ENCODE results near the gene RPS27A.
A peak's percentile ranks its signal among the peaks of the same experiment; 100 is the strongest.
"Not testable (repeated sequence)": the region's sequence is repeated elsewhere in the genome, so short reads cannot be mapped to it uniquely, and the experiment has no call there.

Gene RPS27A

GRCh38 chr2:55232084-55232862, at the start of gene RPS27A, which contains the start of gene CLHC1:
Gene RPS27A (plus strand): TSS chr2:55232688. CDS start chr2:55232825, 137 bp downstream.
Gene CLHC1 (minus strand): TSS chr2:55232293. CDS start chr2:55222411, 9,882 bp downstream.
- DNase-seq (ENCODE audit: low read depth), result peak; percentile 97
- no peak for TF ChIP-seq CTCF (conservative IDR thresholded peaks at IDR 0.05; ENCODE audit: control insufficient read depth, insufficient read depth, low read depth, low read length)
- peak within 1 kb of the TSS; percentile 98 for H3K4me3 ChIP-seq (ENCODE audit: control insufficient read depth, low read depth, low read length)

- not testable (repeated sequence) for DNase-seq (ENCODE audit: low read depth); H3K4me3 ChIP-seq (ENCODE audit: control insufficient read depth, low read depth, low read length)
Measured at GRCh38 chr2:55186837-55187236, 45.7 kb upstream of the RPS27A start.

- not testable (repeated sequence) for DNase-seq (ENCODE audit: low read depth); H3K4me3 ChIP-seq (ENCODE audit: control insufficient read depth, low read depth, low read length)
Measured at GRCh38 chr2:55191888-55192287, 40.6 kb upstream of the RPS27A start.

- TF ChIP-seq CTCF (conservative IDR thresholded peaks at IDR 0.05; ENCODE audit: control insufficient read depth, insufficient read depth, low read depth, low read length), result no peak
Measured at GRCh38 chr2:55196526-55196925, 36.0 kb upstream of the RPS27A start.

GRCh38 chr2:55200416-55200815, 32.1 kb upstream of the RPS27A start:
- no peak for TF ChIP-seq CTCF (conservative IDR thresholded peaks at IDR 0.05; ENCODE audit: control insufficient read depth, insufficient read depth, low read depth, low read length)
- H3K4me3 ChIP-seq (ENCODE audit: control insufficient read depth, low read depth, low read length), result no peak overlapping the region
- no peak for DNase-seq (ENCODE audit: low read depth)

More at GRCh38 chr2:55196526-55196925, 36.0 kb upstream of the RPS27A start:
- no peak for DNase-seq (ENCODE audit: low read depth)
- no peak overlapping the region for H3K4me3 ChIP-seq (ENCODE audit: control insufficient read depth, low read depth, low read length)

GRCh38 chr2:55204536-55204935, 28.0 kb upstream of the RPS27A start:
- TF ChIP-seq CTCF (conservative IDR thresholded peaks at IDR 0.05; ENCODE audit: control insufficient read depth, insufficient read depth, low read depth, low read length), result no peak
- DNase-seq (ENCODE audit: low read depth), result no peak
- H3K4me3 ChIP-seq (ENCODE audit: control insufficient read depth, low read depth, low read length), result no peak overlapping the region

GRCh38 chr2:55204950-55205349, 27.5 kb upstream of the RPS27A start:
- H3K4me3 ChIP-seq (ENCODE audit: control insufficient read depth, low read depth, low read length), result no peak overlapping the region
- no peak for TF ChIP-seq CTCF (conservative IDR thresholded peaks at IDR 0.05; ENCODE audit: control insufficient read depth, insufficient read depth, low read depth, low read length)
- no peak for DNase-seq (ENCODE audit: low read depth)

GRCh38 chr2:55213822-55214221, 18.7 kb upstream of the RPS27A start:
- no peak overlapping the region for H3K4me3 ChIP-seq (ENCODE audit: control insufficient read depth, low read depth, low read length)
- DNase-seq (ENCODE audit: low read depth), result no peak
- no peak for TF ChIP-seq CTCF (conservative IDR thresholded peaks at IDR 0.05; ENCODE audit: control insufficient read depth, insufficient read depth, low read depth, low read length)

Data from fibroblast of mammary gland (primary cell).